NCI-H1105 (cell line): ENCODE results near the gene FXR2.

Experiments
- DNase-seq: peaks from one replicate; lab custom pipeline; 2025; lab: John Stamatoyannopoulos, UW

The FXR2 gene

DNA sequence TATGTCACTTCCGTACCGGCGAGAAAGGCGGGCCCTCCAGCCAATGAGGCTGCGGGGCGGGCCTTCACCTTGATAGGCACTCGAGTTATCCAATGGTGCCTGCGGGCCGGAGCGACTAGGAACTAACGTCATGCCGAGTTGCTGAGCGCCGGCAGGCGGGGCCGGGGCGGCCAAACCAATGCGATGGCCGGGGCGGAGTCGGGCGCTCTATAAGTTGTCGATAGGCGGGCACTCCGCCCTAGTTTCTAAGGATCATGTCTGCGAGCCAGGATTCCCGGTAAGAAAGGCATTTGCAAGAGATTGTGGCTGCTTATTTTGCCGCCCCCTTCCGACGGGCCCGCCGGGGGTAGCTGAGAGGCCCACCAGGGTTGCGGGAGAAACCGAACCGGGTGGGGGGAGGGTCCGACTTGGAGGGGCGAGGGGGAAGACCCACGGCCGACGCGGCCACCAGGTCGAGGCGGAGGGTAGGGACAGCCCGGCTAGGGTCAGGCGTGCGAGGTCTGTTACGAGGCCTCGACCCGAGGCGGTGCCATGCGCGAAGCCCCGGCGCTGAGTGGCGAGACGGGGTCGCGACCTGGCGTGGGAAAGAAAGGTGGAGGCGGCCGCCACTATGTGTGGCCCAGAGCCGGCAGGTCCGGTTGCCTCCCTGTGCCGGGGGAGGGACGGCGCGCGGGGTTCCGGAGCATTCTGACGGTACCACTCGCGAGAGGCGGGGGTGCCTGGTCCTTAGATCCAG, 41.9 kb downstream of the FXR2 start:
- DNase-seq = peak; percentile 100

DNA sequence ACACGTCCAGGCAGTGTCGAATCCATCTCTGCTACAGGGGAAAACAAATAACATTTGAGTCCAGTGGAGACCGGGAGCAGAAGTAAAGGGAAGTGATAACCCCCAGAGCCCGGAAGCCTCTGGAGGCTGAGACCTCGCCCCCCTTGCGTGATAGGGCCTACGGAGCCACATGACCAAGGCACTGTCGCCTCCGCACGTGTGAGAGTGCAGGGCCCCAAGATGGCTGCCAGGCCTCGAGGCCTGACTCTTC, 42.4 kb downstream of the FXR2 start:
- DNase-seq = no peak

DNA sequence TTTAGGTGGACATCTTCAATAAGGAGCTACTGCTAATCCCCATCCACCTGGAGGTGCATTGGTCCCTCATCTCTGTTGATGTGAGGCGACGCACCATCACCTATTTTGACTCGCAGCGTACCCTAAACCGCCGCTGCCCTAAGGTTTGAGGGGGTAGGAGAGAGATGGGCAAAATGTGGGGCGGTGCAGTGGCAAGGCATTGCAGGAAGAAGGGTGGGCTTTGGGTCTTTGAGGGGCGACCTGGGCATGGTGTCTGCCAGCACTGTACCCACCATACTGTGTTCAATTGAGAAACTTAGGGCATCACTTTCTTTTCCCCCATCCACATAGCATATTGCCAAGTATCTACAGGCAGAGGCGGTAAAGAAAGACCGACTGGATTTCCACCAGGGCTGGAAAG, 44.3 kb downstream of the FXR2 start:
- no peak for DNase-seq

DNA sequence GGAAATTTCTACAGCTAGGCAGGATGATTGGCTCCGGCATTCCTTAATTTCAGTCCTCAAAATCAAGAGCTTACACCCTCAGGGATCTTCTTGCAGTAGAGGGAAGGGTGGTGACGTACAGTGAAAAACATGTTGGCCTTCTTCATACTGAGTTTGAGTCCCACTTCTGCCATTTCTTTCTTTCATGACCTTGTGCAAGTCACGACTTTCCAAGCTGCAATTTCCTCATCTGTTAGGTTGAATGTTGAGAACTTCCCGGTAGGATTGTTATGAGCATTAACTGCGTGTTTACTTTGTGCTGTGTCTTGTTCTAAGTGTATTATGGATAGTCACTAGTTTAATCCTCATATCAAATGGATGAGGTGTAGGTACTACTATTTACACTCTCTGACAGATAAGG, 45.1 kb downstream of the FXR2 start:
- DNase-seq = no peak

DNA sequence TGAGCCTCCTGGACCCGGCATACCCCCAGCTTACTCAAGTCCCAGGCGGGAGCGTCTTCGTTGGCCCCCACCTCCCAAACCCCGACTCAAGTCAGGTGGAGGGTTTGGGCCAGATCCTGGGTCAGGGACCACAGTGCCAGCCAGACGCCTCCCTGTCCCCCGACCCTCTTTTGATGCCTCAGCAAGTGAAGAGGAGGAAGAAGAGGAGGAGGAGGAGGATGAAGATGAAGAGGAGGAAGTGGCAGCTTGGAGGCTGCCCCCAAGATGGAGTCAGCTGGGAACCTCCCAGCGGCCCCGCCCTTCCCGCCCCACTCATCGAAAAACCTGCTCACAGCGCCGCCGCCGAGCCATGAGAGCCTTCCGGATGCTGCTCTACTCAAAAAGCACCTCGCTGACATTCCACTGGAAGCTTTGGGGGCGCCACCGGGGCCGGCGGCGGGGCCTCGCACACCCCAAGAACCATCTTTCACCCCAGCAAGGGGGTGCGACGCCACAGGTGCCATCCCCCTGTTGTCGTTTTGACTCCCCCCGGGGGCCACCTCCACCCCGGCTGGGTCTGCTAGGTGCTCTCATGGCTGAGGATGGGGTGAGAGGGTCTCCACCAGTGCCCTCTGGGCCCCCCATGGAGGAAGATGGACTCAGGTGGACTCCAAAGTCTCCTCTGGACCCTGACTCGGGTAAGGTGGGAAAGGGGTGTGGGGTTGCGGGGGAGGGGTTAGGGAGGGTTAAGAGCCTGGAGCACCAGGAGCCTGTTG, 51.4 kb downstream of the FXR2 start:
- no peak for DNase-seq

DNA sequence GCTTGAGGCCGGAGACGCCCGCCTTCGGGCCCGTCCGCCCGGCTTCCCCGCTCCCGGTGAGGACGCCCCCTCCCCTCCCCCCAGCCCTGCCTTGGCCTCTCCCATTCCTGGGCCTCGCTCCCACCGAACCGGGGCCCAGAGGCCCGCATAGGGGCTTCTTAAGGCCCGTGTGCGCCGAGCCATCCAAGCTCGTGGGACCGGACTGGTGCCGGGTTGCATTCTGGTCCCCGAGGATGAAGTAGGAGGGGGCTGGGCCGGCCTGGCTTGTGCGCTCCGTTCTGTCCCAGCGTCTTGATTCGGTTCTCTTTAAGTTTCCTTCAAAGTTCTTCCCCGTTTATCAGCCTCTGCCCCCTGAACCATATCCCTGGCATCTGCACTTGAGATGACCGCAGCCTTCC, 52.5 kb downstream of the FXR2 start:
- DNase-seq = no peak

DNA sequence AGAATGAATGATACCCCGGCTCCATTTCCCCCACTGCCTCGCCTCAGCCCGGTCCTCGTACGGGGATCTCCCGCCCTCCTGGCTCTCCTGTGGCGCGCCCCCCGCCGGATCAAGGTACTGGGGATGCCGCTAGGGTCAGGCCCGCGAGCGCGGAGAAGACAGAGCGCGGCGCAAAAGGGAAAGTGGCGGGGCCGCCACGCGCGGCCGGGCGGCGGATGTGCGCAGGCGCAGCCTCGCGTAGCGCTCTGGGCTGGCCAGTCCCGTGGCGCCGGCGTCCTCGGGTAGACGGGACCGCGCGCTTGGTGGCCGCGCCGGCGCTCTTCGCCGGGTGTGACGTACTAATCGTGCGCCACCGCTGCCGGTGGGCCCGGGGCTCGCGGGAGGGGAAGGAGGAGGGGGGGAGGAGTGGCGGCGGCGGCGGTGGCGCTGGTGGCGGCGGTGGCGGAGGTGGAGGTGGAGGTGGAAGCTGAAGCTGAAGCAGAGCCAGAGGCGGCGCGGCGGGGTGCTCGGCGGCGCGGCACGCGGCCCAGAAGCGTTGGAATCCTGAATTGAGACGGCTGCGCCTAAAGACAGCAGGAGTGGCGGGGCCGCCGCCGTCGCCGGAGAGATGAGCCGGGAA, 53.0 kb downstream of the FXR2 start, which contains the start of gene SENP3:
Gene SENP3 (plus strand): TSS at position 331 of the 619 bp plus-strand sequence. CDS start 1,158 bp downstream, outside the sequence.
- DNase-seq = peak; percentile 93

DNA sequence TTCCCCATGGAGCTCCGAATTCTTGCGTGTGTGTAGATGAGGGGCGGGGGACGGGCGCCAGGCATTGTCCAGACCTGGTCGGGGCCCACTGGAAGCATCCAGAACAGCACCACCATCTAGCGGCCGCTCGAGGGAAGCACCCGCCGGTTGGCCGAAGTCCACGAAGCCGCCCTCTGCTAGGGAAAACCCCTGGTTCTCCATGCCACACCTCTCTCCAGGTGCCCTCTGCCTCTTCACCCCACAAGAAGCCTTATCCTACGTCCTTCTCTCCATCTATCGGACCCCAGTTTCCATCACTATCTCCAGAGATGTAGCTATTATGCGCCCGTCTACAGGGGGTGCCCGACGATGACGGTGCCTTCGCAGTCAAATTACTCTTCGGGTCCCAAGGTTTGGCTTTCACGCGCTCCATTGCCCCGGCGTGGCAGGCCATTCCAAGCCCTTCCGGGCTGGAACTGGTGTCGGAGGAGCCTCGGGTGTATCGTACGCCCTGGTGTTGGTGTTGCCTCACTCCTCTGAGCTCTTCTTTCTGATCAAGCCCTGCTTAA, 53.6 kb downstream of the FXR2 start:
- peak; percentile 88 for DNase-seq

DNA sequence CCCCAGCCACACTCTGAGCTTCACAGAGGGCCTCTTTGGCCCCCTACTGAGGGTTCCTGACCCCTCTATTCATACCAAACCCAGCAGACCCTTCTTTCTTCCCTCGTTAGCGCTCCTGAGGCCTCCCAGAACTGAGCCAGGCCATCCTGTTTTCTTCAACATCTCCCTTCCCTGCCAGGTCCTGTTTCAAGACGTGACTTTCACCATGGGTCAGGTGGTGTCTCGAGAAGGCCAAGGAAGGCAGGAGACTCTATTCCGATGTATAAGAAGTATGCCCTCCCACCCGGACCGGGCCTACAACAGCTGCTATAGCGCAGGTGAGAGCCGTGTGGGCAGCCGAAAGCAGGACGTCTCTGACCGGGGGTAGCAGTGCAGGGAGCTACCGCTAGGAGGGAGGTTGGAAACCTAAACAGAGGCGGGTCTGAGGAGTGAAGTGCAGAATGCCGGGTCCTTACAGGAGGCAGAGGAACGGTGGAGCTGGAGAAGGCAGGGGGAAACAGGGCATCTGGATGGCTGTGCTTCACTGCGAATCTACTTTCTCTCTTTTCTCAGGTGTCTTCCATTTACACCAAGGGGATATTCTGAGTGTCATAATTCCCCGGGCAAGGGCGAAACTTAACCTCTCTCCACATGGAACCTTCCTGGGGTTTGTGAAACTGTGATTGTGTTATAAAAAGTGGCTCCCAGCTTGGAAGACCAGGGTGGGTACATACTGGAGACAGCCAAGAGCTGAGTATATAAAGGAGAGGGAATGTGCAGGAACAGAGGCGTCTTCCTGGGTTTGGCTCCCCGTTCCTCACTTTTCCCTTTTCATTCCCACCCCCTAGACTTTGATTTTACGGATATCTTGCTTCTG, 54.3 kb downstream of the FXR2 start:
- DNase-seq = no peak

DNA sequence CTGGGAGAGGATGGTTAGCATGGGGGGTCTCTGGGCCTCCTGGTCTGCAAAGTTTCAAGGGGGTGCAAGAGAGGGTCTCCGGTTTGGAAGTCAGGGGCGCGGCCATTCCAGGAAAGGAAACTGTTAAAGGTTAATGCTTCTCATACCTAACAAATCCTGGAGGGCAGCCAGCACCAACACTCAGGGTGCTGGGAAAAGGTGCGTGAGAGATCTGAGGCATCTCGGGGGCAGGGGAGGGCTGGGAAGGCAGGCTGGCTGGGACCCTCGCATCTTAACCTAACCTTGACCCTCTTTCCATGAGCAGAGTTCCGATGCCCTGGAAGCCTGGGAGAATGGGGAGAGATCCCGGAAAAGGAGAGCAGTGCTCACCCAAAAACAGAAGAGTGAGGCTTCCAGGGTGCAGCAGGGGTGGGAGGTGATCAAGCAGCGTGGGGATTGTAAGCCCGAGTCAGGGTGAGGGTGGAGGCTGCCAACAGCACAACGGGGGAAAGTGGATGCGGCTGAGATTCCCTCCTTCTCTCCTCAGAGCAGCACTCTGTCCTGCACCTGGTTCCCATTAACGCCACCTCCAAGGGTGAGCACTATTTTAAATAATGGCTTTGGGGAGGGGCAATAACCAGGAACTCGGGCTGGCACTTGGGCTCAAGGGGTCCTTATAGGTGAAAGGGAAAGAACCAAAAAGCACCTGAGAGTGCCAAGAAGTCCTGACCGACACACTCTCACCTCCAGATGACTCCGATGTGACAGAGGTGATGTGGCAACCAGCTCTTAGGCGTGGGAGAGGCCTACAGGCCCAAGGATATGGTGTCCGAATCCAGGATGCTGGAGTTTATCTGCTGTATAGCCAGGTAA, 55.2 kb downstream of the FXR2 start:
- no peak for DNase-seq

DNA sequence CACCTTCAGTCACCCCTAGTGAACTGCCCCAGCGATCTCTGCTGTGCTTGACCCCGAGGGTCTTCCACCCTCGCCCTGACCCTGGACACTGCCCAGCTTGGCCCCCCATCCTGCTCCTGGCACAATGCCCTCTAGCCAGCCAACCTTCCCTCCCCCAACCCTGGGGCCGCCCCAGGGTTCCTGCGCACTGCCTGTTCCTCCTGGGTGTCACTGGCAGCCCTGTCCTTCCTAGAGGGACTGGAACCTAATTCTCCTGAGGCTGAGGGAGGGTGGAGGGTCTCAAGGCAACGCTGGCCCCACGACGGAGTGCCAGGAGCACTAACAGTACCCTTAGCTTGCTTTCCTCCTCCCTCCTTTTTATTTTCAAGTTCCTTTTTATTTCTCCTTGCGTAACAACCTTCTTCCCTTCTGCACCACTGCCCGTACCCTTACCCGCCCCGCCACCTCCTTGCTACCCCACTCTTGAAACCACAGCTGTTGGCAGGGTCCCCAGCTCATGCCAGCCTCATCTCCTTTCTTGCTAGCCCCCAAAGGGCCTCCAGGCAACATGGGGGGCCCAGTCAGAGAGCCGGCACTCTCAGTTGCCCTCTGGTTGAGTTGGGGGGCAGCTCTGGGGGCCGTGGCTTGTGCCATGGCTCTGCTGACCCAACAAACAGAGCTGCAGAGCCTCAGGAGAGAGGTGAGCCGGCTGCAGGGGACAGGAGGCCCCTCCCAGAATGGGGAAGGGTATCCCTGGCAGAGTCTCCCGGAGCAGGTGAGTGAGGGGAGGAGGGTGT, 56.0 kb downstream of the FXR2 start, which contains the start of gene TNFSF13:
Gene TNFSF13 (plus strand): TSS at position 207 of the 776 bp plus-strand sequence. CDS start 290 bp downstream, at position 497.
- DNase-seq = no peak

DNA sequence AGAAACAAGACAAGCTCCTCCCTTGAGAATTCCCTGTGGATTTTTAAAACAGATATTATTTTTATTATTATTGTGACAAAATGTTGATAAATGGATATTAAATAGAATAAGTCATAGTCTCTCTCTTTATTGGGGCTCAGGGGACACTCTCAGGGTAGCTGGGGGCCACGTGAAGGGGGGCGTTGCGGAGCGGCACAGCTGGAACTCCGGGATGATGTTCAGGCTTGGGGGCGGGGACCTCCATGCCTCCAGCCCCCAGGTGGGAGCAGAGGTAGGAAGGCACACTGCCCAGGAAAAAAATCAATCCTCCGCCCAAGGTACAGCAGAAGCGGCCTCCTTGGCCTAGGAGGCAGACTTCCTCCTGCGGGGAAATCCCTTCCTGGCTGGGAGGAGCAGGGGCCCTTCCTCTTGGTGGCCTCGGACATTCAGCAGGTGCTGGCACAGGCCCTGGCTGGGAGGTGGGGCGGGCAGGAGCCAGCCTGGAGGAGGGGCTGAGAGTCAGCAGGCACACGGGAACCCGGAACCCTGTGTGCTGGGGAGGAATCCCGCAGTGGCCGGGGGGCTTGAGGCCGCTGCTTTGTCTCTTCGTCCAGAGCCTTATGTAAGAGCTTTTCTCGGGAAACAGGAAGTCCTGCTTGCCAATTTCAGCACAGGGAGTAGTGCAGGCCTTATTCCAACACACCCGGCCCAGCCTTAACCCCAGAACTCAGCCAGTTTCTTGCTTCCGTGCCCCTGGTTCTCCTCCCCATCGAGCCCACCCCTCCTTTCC, 56.7 kb downstream of the FXR2 start:
- peak; percentile 85 for DNase-seq

DNA sequence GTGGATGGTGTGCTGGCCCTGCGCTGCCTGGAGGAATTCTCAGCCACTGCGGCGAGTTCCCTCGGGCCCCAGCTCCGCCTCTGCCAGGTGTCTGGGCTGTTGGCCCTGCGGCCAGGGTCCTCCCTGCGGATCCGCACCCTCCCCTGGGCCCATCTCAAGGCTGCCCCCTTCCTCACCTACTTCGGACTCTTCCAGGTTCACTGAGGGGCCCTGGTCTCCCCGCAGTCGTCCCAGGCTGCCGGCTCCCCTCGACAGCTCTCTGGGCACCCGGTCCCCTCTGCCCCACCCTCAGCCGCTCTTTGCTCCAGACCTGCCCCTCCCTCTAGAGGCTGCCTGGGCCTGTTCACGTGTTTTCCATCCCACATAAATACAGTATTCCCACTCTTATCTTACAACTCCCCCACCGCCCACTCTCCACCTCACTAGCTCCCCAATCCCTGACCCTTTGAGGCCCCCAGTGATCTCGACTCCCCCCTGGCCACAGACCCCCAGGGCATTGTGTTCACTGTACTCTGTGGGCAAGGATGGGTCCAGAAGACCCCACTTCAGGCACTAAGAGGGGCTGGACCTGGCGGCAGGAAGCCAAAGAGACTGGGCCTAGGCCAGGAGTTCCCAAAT, 57.4 kb downstream of the FXR2 start:
- no peak for DNase-seq

DNA sequence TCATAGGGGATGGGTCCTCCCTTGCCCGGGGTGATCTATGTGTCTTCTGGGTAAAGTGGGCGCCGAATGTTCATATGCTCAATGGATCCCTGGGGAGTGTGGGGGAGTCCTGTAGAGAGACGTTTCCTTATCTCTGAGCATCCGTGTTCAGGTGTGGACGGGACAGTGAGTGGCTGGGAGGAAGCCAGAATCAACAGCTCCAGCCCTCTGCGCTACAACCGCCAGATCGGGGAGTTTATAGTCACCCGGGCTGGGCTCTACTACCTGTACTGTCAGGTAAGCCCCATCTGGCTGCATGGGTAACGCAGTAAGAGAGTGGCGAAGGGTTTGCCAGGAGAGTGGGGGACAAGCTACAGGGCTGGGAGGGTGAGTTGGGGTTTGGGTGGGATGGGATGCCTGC, 58.1 kb downstream of the FXR2 start:
- DNase-seq = no peak

DNA sequence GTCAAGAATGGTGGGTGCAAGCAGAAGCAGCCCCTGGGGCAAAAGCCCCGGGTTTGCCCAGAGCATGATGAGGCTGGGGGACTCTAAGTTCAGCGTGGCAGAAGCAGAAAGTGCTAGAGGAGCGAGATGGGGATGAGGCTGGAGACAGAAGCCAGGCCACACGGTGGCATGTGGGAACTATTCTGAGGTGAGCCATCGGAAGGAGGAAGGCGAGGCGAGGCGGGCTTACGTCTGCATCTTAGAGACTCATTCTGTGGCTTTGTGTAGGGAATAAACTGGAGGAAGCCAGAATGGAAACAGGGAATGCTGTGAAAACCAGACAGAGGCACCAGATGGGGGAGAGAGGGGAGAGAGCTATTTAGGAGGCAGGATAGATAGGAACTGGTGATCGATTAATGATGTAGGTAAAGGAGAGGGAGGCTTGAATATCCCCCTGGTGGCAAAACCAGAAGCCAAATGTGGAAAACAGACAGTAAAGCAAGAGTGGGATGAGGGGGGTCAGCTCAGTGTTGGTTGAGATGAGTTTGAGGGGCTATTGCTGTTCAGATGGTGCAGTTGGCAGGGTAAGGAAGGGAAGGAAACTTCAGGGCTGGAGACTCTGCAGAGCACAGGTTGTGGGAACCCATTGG, 59.3 kb downstream of the FXR2 start:
- DNase-seq = no peak

DNA sequence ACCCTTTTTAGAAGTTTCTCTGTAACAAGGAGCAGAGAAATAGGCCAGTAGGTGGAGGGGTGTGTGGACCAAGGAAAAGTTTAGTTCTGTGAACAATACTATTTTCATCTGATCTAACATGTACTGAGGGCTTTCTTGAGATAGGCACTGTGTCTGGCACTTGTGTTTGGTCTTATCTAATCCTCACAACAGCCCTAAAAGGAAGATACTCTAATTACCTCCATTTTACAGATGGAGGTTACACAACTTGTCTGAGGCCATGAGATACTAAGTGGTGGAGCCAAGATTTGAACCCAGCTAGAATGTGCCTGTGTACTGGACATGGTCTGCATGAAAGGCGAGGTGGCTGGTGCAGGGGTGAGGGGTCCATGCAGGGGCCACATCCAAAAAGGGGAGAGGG, 61.3 kb downstream of the FXR2 start:
- no peak for DNase-seq

DNA sequence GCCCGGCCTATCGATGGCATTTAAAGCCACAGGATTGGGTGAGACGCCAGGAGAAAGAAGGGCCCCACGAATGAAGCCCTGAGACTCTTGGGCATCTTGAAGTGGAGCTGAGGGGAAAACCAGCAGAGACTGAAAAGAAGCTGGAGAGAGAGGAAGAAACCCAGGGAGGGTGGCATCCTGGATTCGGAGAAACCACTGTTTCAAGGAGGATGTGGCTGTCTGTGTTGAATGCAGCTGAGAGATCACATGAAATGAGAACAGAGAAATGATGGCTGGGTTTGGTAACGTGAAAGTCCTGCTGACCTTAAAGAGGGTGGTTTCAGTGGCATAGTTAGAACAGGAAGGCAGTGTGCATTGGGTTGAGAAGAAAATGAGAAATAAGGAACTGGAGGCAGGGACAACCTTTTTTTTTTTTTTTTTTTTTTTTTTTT, 62.1 kb downstream of the FXR2 start:
- no peak for DNase-seq

DNA sequence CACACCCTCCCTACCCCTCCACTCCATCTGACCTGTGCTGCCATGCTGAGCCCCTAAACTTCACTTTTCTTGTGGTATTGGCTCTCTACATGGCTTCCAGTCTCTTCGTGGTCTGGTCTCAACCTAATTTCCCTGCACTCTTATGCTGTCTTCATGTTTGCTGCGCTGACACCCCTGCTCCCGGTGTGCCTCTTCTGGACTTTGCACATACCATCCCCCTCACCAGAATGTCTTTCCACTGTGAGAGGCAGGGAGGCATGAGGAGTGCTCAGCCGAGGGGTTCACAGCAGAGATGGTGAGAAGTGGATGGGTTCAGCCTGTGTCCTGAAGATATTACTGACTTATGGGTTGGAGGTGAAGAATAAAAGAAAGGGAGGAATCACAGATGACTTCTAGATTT, 63.3 kb downstream of the FXR2 start:
- no peak for DNase-seq
